K562 (cell line): ENCODE measurements around the gene TEKT2. TPM values are rescaled to one million over a fixed set of nuclear protein-coding genes. Genes with fewer than 3 reads are reported as not detected.

ENCODE experiments used
- ASH1L ChIP-seq: fragments of 450-650 bp; IDR thresholded peaks from 2 replicates; pipeline ENCODE4 v1.6.1; 2018; ENCODE audit warnings: borderline replicate concordance, mild to moderate bottlenecking, low read depth; ENCODE audit not compliant: partially characterized antibody
- CBX2 ChIP-seq: fragments of 200-600 bp; sonication (generic); IDR thresholded peaks from one replicate; pipeline ENCODE4 v1.6.1; 2012; ENCODE audit warnings: mild to moderate bottlenecking, low read length, inconsistent platforms; ENCODE audit not compliant: insufficient read depth, poor library complexity, severe bottlenecking
- CEBPB ChIP-seq: fragments of 450-650 bp; IDR thresholded peaks from 2 replicates; pipeline ENCODE4 v1.6.1; 2016; ENCODE audit warnings: missing genetic modification characterization, missing compliant biosample characterization
- E2F3 ChIP-seq: fragments of 250-450 bp; sonication (Bioruptor Pico); IDR thresholded peaks from 2 replicates; pipeline ENCODE4 v1.4.0; 2020; ENCODE audit warnings: mild to moderate bottlenecking
- FOXK1 ChIP-seq: sonication (generic); formaldehyde crosslinking; IDR thresholded peaks from 2 replicates; pipeline ENCODE4 v1.8.0; 2022; ENCODE audit warnings: missing genetic modification reagents, mild to moderate bottlenecking, borderline replicate concordance
- KDM1A ChIP-seq, 2 experiments: fragments of 450-650 bp; IDR thresholded peaks; 2 replicates each; pipeline ENCODE4 v1.6.1; 2016; ENCODE audit warnings: mild to moderate bottlenecking in 2 of 2
- MYC ChIP-seq, 2 experiments: fragments of 250-450 bp in 1 of 2; sonication (Bioruptor Pico) in 1 of 2; IDR thresholded peaks; 2 replicates each; pipeline versions ENCODE4 v1.5.1 to v1.6.1; 2012 to 2021; ENCODE audit warnings: low read depth in 2 of 2, borderline replicate concordance in 1 of 2, improper control_type of control experiment in 1 of 2, low read length in 1 of 2, mild to moderate bottlenecking in 1 of 2, moderate library complexity in 1 of 2
- POLR2G ChIP-seq: fragments of 200-400 bp; formaldehyde crosslinking; IDR thresholded peaks from 2 replicates; pipeline ENCODE4 v1.6.1; 2017; ENCODE audit warnings: low read depth, mild to moderate bottlenecking, antibody characterized with exemption, low read length, moderate library complexity
- RCOR1 ChIP-seq, 2 experiments: IDR thresholded peaks; 2 replicates each; pipeline ENCODE4 v1.6.1; 2012; ENCODE audit warnings: low read depth in 2 of 2, low read length in 2 of 2, borderline replicate concordance in 1 of 2, improper control_type of control experiment in 1 of 2
- ZC3H4 ChIP-seq: sonication (generic); formaldehyde crosslinking; IDR thresholded peaks from 2 replicates; pipeline ENCODE4 v1.9.0; 2021; ENCODE audit warnings: missing genetic modification reagents, borderline replicate concordance
- ZFX ChIP-seq: sonication (generic); formaldehyde crosslinking; IDR thresholded peaks from 2 replicates; pipeline ENCODE4 v1.8.0; 2022; ENCODE audit warnings: mild to moderate bottlenecking, missing genetic modification reagents, moderate library complexity
- ZKSCAN1 ChIP-seq: fragments of 150-350 bp; IDR thresholded peaks from 2 replicates; pipeline ENCODE4 v1.6.1; 2016; ENCODE audit warnings: low read depth, low read length
- ZNF75A ChIP-seq: fragments of 450-650 bp; formaldehyde crosslinking; IDR thresholded peaks from 2 replicates; pipeline ENCODE4 v1.4.0; 2020; ENCODE audit warnings: mild to moderate bottlenecking
- polyA plus RNA-seq, 8 experiments: library from polyadenylated mRNA; depleted of rRNA in 4 of 8; stranded (reverse) in 5 of 8; unstranded in 3 of 8; fragments of >200 nt; fragmentation: Nextera tagmentation in 2 of 8; fragmentation: Illumina TruSeq in 1 of 8; extraction: Ambion mirVana in 2 of 8; extraction: Trizol in 1 of 8; gene quantifications; 2 replicates each; pipeline versions ENCODE4 v1.2.1 to v1.2.3, GENCODE V29; 2011 to 2014; ENCODE audit warnings: inconsistent platforms in 1 of 8, missing spikeins in 1 of 8
- total RNA-seq, 7 experiments: library from RNA; depleted of rRNA in 6 of 7; stranded (reverse); fragments of >200 nt in 6 of 7; fragmentation: Illumina TruSeq in 2 of 7; extraction: Trizol in 2 of 7; gene quantifications; 2 replicates each; pipeline versions ENCODE4 v1.2.1 to v1.2.3, GENCODE V29; 2011 to 2021; ENCODE audit warnings: low replicate concordance in 1 of 7
- TF ChIP-seq, protein P1 (sequence below): sonication (generic); formaldehyde crosslinking; IDR thresholded peaks from 2 replicates; pipeline ENCODE4 v1.8.0; 2022; ENCODE audit warnings: mild to moderate bottlenecking, missing genetic modification reagents
- TF ChIP-seq, protein P2 (sequence below): fragments of 250-450 bp; sonication (Bioruptor Pico); IDR thresholded peaks from 2 replicates; pipeline ENCODE4 v1.8.0; 2021; ENCODE audit warnings: borderline replicate concordance, mild to moderate bottlenecking, moderate library complexity; ENCODE audit not compliant: poor library complexity, severe bottlenecking
- TF ChIP-seq, protein P3 (sequence below): sonication (generic); formaldehyde crosslinking; IDR thresholded peaks from 2 replicates; pipeline ENCODE4 v1.8.0; 2022; ENCODE audit warnings: missing genetic modification reagents, mild to moderate bottlenecking, moderate library complexity, borderline replicate concordance
- TF ChIP-seq, protein P4 (sequence below): fragments of 450-650 bp; formaldehyde crosslinking; IDR thresholded peaks from 2 replicates; pipeline ENCODE4 v1.4.0; 2022; ENCODE audit warnings: mild to moderate bottlenecking, moderate library complexity
- TF ChIP-seq, protein P5 (sequence below): sonication (generic); IDR thresholded peaks from 2 replicates; pipeline ENCODE4 v1.6.1; 2016
- TF ChIP-seq, protein P6 (sequence below): fragments of 450-650 bp; formaldehyde crosslinking; IDR thresholded peaks from 2 replicates; pipeline ENCODE4 v1.4.0; 2020; ENCODE audit warnings: mild to moderate bottlenecking, mixed read lengths

TEKT2 gene
- total and polyA plus RNA-seq, 9 of the 15 experiments (the other 6 are each of a cell fraction or from before 2014, with no cell fraction given): 0.06 to 0.94 (median 0.30) TPM; not detected in 1

DNA sequence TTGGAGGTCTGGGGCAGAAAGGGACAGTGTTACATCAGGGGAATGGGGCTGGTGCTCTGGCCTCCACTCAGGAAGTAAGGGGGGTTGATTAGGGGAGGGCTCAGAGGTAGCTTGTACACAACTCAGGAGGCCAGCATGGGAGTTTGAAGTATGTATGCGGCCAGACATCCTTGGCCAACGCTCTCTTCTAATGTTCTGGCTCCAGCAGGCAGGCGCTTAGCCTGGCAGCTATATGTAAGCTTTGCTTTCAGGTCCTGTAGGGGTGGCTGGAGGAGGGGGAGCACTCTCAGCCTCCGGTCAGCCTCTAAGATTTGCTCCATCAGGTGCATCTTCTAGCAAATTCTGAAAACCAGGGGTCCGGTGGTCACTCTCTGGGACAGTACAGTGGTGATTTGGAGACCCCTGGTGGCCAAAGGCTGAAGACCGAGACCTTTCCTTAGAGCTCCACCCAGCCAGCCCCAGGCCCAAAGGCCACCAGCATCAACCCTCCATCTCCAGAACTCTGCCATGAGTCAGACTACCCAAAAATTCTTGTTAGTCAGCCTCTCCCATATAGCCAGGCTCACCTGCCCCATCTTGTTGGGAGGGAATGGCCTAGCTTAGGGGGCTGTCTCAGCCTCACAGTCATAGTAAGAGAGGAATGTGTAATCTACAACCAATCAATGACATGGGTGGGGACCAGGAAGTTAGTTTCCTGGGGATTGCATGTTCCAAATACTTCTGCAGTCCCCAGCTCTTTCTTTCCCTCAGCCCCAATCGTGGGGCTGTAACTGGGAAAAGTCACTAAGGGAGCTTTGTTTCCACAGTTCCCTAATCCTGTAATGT is 50.8 kb downstream of the TEKT2 start (continued):
- TF ChIP-seq, protein P1, sequence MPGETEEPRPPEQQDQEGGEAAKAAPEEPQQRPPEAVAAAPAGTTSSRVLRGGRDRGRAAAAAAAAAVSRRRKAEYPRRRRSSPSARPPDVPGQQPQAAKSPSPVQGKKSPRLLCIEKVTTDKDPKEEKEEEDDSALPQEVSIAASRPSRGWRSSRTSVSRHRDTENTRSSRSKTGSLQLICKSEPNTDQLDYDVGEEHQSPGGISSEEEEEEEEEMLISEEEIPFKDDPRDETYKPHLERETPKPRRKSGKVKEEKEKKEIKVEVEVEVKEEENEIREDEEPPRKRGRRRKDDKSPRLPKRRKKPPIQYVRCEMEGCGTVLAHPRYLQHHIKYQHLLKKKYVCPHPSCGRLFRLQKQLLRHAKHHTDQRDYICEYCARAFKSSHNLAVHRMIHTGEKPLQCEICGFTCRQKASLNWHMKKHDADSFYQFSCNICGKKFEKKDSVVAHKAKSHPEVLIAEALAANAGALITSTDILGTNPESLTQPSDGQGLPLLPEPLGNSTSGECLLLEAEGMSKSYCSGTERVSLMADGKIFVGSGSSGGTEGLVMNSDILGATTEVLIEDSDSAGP (CRISPR knock-in tag): no peak
- no peak for TF ChIP-seq CEBPB (tag)
- no peak for TF ChIP-seq POLR2G
- TF ChIP-seq, protein P2, sequence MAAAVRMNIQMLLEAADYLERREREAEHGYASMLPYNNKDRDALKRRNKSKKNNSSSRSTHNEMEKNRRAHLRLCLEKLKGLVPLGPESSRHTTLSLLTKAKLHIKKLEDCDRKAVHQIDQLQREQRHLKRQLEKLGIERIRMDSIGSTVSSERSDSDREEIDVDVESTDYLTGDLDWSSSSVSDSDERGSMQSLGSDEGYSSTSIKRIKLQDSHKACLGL (CRISPR knock-in tag): no peak
- no peak for TF ChIP-seq ZFX (CRISPR knock-in tag)
- no peak for TF ChIP-seq E2F3
- TF ChIP-seq, protein P3, sequence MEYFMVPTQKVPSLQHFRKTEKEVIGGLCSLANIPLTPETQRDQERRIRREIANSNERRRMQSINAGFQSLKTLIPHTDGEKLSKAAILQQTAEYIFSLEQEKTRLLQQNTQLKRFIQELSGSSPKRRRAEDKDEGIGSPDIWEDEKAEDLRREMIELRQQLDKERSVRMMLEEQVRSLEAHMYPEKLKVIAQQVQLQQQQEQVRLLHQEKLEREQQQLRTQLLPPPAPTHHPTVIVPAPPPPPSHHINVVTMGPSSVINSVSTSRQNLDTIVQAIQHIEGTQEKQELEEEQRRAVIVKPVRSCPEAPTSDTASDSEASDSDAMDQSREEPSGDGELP (CRISPR knock-in tag): peak; percentile 51; the same call in 1 of the 2 replicates
- TF ChIP-seq, protein P4, sequence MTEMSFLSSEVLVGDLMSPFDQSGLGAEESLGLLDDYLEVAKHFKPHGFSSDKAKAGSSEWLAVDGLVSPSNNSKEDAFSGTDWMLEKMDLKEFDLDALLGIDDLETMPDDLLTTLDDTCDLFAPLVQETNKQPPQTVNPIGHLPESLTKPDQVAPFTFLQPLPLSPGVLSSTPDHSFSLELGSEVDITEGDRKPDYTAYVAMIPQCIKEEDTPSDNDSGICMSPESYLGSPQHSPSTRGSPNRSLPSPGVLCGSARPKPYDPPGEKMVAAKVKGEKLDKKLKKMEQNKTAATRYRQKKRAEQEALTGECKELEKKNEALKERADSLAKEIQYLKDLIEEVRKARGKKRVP: 0 out of 2 replicates have a peak, but pooled peaks have one; percentile 7
- TF ChIP-seq RCOR1 (IDR thresholded peaks at IDR 0.05; ENCODE audit: borderline replicate concordance in 1 of 2, low read depth in 2 of 2, low read length in 2 of 2): peak in 1 of 2 experiments; percentile 45; a peak in 1 of 4 replicates
- 0 out of 2 replicates have a peak, but pooled peaks have one; percentile 27 for TF ChIP-seq MYC (IDR thresholded peaks at IDR 0.05; ENCODE audit: low read depth, low read length)
- no peak for TF ChIP-seq MYC (CRISPR knock-in tag; IDR thresholded peaks at IDR 0.05; ENCODE audit: borderline replicate concordance, low read depth)
- no peak for TF ChIP-seq FOXK1 (CRISPR knock-in tag)
- TF ChIP-seq, protein P5, sequence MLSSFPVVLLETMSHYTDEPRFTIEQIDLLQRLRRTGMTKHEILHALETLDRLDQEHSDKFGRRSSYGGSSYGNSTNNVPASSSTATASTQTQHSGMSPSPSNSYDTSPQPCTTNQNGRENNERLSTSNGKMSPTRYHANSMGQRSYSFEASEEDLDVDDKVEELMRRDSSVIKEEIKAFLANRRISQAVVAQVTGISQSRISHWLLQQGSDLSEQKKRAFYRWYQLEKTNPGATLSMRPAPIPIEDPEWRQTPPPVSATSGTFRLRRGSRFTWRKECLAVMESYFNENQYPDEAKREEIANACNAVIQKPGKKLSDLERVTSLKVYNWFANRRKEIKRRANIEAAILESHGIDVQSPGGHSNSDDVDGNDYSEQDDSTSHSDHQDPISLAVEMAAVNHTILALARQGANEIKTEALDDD: 0 out of 2 replicates have a peak, but pooled peaks have one; percentile 24
- TF ChIP-seq ASH1L: peak; percentile 22
- TF ChIP-seq, protein P6, sequence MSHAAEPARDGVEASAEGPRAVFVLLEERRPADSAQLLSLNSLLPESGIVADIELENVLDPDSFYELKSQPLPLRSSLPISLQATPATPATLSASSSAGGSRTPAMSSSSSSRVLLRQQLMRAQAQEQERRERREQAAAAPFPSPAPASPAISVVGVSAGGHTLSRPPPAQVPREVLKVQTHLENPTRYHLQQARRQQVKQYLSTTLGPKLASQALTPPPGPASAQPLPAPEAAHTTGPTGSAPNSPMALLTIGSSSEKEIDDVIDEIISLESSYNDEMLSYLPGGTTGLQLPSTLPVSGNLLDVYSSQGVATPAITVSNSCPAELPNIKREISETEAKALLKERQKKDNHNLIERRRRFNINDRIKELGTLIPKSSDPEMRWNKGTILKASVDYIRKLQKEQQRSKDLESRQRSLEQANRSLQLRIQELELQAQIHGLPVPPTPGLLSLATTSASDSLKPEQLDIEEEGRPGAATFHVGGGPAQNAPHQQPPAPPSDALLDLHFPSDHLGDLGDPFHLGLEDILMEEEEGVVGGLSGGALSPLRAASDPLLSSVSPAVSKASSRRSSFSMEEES: no peak
- TF ChIP-seq ZC3H4 (CRISPR knock-in tag): 0 out of 2 replicates have a peak, but pooled peaks have one; percentile 23
- no peak for TF ChIP-seq CBX2
- TF ChIP-seq ZNF75A (CRISPR knock-in tag): no peak
- no peak for TF ChIP-seq ZKSCAN1
- no peak for TF ChIP-seq KDM1A (IDR thresholded peaks at IDR 0.05)
